Osteoblast (primary cell): ENCODE data around the gene INTS14. TPM values are rescaled to one million over a fixed set of nuclear protein-coding genes. Genes with fewer than 3 reads are reported as not detected.
"Not testable (repeated sequence)": the region's sequence is repeated elsewhere in the genome, so short reads cannot be mapped to it uniquely, and the experiment has no call there.

Experiments used
- DNase-seq: peaks from one replicate; pipeline ENCODE4 v3.0.0; 2011; ENCODE audit warnings: low spot score, mixed read lengths; ENCODE audit not compliant: insufficient read length; ENCODE audit errors: missing footprints
- H2AFZ ChIP-seq: 2 replicates; pipeline ENCODE4 v1.6.0; 2011; ENCODE audit warnings: mild to moderate bottlenecking, low read length
- H3K27ac ChIP-seq: 2 replicates; pipeline ENCODE4 v1.5.1; 2011; ENCODE audit warnings: mild to moderate bottlenecking, low read depth, low read length, moderate library complexity
- H3K27me3 ChIP-seq: 2 replicates; pipeline ENCODE4 v1.6.0; 2012; ENCODE audit warnings: mild to moderate bottlenecking, control low read depth, inconsistent platforms, low read length, moderate library complexity; ENCODE audit not compliant: insufficient read depth
- H3K36me3 ChIP-seq: 2 replicates; pipeline ENCODE4 v1.5.1; 2011; ENCODE audit warnings: mild to moderate bottlenecking, low read length, control low read depth, moderate library complexity; ENCODE audit not compliant: insufficient read depth
- H3K4me1 ChIP-seq: 2 replicates; pipeline ENCODE4 v1.5.1; 2011; ENCODE audit warnings: mild to moderate bottlenecking, low read length, control low read depth, moderate library complexity; ENCODE audit not compliant: insufficient read depth
- H3K4me2 ChIP-seq: 2 replicates; pipeline ENCODE4 v1.6.0; 2011; ENCODE audit warnings: mild to moderate bottlenecking, low read length; ENCODE audit not compliant: insufficient read depth
- H3K4me3 ChIP-seq: fragments of 200-600 bp; sonication (generic); 3 replicates; pipeline ENCODE4 v1.5.1; 2012; ENCODE audit warnings: mild to moderate bottlenecking, low read length, inconsistent platforms; ENCODE audit not compliant: insufficient read depth
- H3K79me2 ChIP-seq: 2 replicates; pipeline ENCODE4 v1.6.0; 2012; ENCODE audit warnings: mild to moderate bottlenecking, low read length, control low read depth, inconsistent platforms; ENCODE audit not compliant: insufficient read depth
- H3K9me3 ChIP-seq: 2 replicates; pipeline ENCODE4 v1.5.1; 2011; ENCODE audit warnings: low read depth, low read length, control low read depth
- H4K20me1 ChIP-seq: 2 replicates; pipeline ENCODE4 v1.6.0; 2012; ENCODE audit warnings: mild to moderate bottlenecking, low read length, control low read depth; ENCODE audit not compliant: insufficient read depth
- CTCF ChIP-seq: IDR thresholded peaks from 2 replicates; pipeline ENCODE4 v1.5.1; 2011; ENCODE audit warnings: mild to moderate bottlenecking, low read depth, low read length, moderate library complexity; ENCODE audit errors: extremely low read depth
- total RNA-seq: library from RNA; depleted of rRNA; stranded (reverse); fragments of >200 nt; gene quantifications from 2 replicates; pipeline ENCODE4 v1.2.3, GENCODE V29; 2012

The INTS14 gene
- total RNA-seq, 1 donor, result 31.5 TPM

DNA sequence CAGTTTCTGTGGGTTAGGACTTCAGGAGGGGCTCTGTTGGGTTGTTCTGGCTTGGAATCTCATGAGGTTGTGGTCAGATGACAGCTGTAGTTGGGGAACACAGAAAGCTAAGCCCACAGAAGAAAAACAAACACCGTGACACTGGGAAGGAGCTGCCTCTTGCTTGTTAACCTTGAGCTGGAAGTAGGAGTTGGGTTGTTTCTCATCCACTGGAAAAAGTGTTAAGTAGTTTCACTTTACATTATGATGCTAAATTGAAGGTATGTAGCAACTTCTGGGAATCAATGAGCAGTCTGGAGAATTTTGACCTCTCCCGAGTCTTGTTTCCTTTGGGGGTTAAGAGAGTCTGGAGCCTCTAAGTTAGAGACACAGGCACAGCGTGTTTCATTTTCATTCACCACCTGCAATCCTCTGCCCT, 60.2 kb downstream of the INTS14 start:
- Histone ChIP-seq H3K4me1 (peaks cover 7% of the 10 kb centered on the region), H3K36me3 (no peaks in the 10 kb centered on the region), H3K4me2 (peak overlapping the region; percentile 59), H3K4me3 (peak overlapping the region; percentile 15), H3K79me2 (peaks cover 61% of the 10 kb centered on the region), H3K27ac (peak overlapping the region; percentile 45), H2AFZ (no peak overlapping the region), H3K9me3 (no peaks in the 10 kb centered on the region), H3K27me3 (no peaks in the 10 kb centered on the region), H4K20me1 (peaks cover 10% of the 10 kb centered on the region)
- no peak for TF ChIP-seq CTCF
- DNase-seq, result no peak

DNA sequence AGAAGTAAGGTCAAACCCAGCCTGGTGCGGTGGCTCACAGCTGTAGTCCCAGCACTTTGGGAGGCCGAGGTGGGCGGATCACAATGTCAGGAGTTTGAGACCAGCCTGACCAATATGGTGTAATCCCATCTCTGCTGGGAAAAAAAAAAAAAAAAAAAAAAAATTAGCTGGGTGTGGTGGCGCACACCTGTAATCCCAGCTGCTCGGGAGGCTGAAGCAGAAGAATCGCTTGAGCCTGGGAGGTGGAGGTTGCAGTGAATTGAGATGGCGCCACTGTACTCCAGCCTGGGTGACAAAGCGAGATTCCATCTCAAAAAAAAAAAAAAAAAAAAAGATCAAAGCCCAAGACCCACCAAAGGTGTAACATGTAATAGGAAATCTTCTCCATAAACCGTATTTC, 61.6 kb downstream of the INTS14 start:
- not testable (repeated sequence) for DNase-seq, H3K36me3 ChIP-seq, H3K9me3 ChIP-seq, H3K4me2 ChIP-seq, H3K27ac ChIP-seq, H3K27me3 ChIP-seq, H3K4me3 ChIP-seq, H3K4me1 ChIP-seq, H2AFZ ChIP-seq
- Histone ChIP-seq H3K79me2 (peaks cover 63% of the 10 kb centered on the region), H4K20me1 (peaks cover 10% of the 10 kb centered on the region)

DNA sequence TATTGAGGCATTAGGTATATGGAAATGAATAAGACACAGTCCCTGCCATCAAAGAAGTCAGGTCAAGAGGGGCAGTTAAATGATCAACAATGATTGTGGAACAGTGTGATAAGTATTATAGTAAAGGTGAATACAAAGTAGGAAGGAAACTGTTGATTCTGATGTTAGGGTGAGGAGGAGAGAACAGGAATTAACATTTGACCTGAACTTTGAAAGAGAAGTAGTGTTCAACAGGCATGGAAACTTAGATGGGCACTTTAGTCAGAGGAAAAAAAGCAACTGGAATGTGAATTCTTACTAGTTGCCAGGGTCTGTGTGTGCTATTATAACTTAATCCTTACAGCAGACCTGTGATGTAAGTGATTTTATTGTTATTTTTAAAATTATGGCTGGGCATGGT, 63.1 kb downstream of the INTS14 start:
- Histone ChIP-seq H2AFZ (no peak overlapping the region), H3K4me3 (no peak overlapping the region), H3K36me3 (no peaks in the 10 kb centered on the region), H3K4me1 (peaks cover 7% of the 10 kb centered on the region), H3K4me2 (no peak overlapping the region), H3K27ac (no peak overlapping the region), H3K27me3 (no peaks in the 10 kb centered on the region), H3K9me3 (no peaks in the 10 kb centered on the region), H4K20me1 (peaks cover 8% of the 10 kb centered on the region), H3K79me2 (peaks cover 60% of the 10 kb centered on the region)
- TF ChIP-seq CTCF, result no peak
- DNase-seq, result no peak

DNA sequence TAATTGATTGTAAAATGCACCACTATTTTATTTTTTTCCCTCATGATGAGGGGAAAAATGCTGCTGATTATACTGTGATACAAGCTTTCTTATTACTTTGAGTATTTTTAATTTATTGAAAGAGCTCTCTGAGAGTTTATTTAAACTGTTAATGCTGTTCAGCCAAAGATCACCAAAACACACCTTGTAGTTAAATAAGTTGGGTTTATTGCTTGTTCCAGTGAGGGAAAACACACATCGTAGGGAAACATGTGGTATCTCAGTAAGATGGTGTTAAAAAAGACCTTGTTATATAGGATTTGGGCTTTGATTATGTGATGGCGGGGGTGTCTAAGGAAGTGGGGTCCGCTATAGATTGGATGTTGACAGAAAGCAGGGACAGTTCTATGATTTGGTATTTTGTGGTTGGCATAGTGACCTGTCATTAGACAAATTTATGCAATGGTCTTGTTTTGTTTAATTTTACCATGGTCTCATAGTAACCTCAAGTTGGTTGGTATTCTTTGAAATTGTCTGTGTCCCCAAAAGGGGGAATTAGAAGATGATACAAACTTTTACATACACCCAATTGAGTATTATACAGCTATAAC, 69.6 kb downstream of the INTS14 start:
- peaks cover 66% of the 10 kb centered on the region for H3K79me2 ChIP-seq
- H3K27me3 ChIP-seq, result no peaks in the 10 kb centered on the region
- H3K36me3 ChIP-seq, result no peaks in the 10 kb centered on the region
- no peak overlapping the region for H3K27ac ChIP-seq
- no peak overlapping the region for H2AFZ ChIP-seq
- no peaks in the 10 kb centered on the region for H3K9me3 ChIP-seq
- H3K4me1 ChIP-seq, result no peaks in the 10 kb centered on the region
- H3K4me2 ChIP-seq, result no peak overlapping the region
- DNase-seq, result no peak
- no peak overlapping the region for H3K4me3 ChIP-seq
- no peak for TF ChIP-seq CTCF
- peaks cover 11% of the 10 kb centered on the region for H4K20me1 ChIP-seq
